NCI-H1105 treated with DMSO at 0.1 percent for 48 hours (cell line): Measurements from ENCODE around the gene HIVEP3.

ENCODE experiments used
- DNase-seq: peaks from one replicate; lab custom pipeline; 2025; lab: John Stamatoyannopoulos, UW

The HIVEP3 gene

GRCh38 chr1:41733021-41733420, 185.7 kb downstream of the HIVEP3 start:
- DNase-seq, result no peak

GRCh38 chr1:41731516-41732030, 187.1 kb downstream of the HIVEP3 start:
- DNase-seq, result no peak

- no peak for DNase-seq
These were observed 187.9 kb downstream of the HIVEP3 start for GRCh38 chr1:41730806-41731205.

GRCh38 chr1:41728403-41729202, 190.1 kb downstream of the HIVEP3 start:
- no peak for DNase-seq

GRCh38 chr1:41727749-41728115, 191.0 kb downstream of the HIVEP3 start:
- DNase-seq, result no peak

- no peak for DNase-seq
These were observed 191.6 kb downstream of the HIVEP3 start for GRCh38 chr1:41726899-41727748.

- no peak for DNase-seq
These were observed 192.4 kb downstream of the HIVEP3 start for GRCh38 chr1:41726292-41726691.

- no peak for DNase-seq
These were observed 193.8 kb downstream of the HIVEP3 start for GRCh38 chr1:41724926-41725325.

GRCh38 chr1:41724248-41724647, 194.5 kb downstream of the HIVEP3 start:
- DNase-seq, result no peak

- DNase-seq, result no peak
These were observed 194.9 kb downstream of the HIVEP3 start for GRCh38 chr1:41723786-41724185.

GRCh38 chr1:41722184-41722583, 196.5 kb downstream of the HIVEP3 start:
- DNase-seq, result no peak

GRCh38 chr1:41720861-41721410, 197.8 kb downstream of the HIVEP3 start:
- DNase-seq, result no peak

- DNase-seq, result no peak
These were observed 199.1 kb downstream of the HIVEP3 start for GRCh38 chr1:41719590-41719989.

- no peak for DNase-seq
These were observed 199.6 kb downstream of the HIVEP3 start for GRCh38 chr1:41719128-41719527.

- DNase-seq, result no peak
These were observed 200.2 kb downstream of the HIVEP3 start for GRCh38 chr1:41718497-41718896.

GRCh38 chr1:41716188-41717130, 202.3 kb downstream of the HIVEP3 start:
- no peak for DNase-seq

- no peak for DNase-seq
These were observed 203.2 kb downstream of the HIVEP3 start for GRCh38 chr1:41715441-41716095.

GRCh38 chr1:41714638-41715389, 203.9 kb downstream of the HIVEP3 start:
- DNase-seq, result no peak

GRCh38 chr1:41713557-41714327, 205.0 kb downstream of the HIVEP3 start:
- no peak for DNase-seq
